GM10248 (cell line): ENCODE measurements around the gene KRTAP10-2.
"Not testable (repeated sequence)": the region's sequence is repeated elsewhere in the genome, so short reads cannot be mapped to it uniquely, and the experiment has no call there.

Experiments used
- CTCF ChIA-PET: fragments of 300-600 bp; sonication (Branson Sonifier 250); formaldehyde crosslinking; extraction: SDS; loops from one replicate; lab custom pipeline; 2021; ENCODE audit warnings: antibody characterized with exemption; lab: Yijun Ruan, JAX
- POLR2A ChIA-PET: fragments of 350-650 bp; sonication (Branson Sonifier 250); formaldehyde crosslinking; extraction: SDS; loops from one replicate; lab custom pipeline; 2020; ENCODE audit warnings: antibody characterized with exemption; lab: Yijun Ruan, JAX
- DNase-seq: peaks from one replicate; pipeline ENCODE4 v3.0.0; 2012; ENCODE audit errors: extremely low spot score
- CTCF ChIP-seq: IDR thresholded peaks from 2 replicates; pipeline ENCODE4 v1.5.1; 2012; ENCODE audit warnings: mild to moderate bottlenecking, low read depth; ENCODE audit errors: extremely low read depth, missing control alignments, control extremely low read depth

KRTAP10-2 gene, protein sequence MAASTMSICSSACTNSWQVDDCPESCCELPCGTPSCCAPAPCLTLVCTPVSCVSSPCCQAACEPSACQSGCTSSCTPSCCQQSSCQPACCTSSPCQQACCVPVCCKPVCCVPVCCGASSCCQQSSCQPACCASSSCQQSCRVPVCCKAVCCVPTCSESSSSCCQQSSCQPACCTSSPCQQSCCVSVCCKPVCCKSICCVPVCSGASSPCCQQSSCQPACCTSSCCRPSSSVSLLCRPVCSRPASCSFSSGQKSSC

GRCh38 chr21:44551340-44551961, at the start of gene KRTAP10-2:
TSS of gene KRTAP10-2 (minus strand) at chr21:44551505. CDS start at chr21:44551458, 47 bp downstream.
- CTCF ChIA-PET: no interaction called here
- POLR2A ChIA-PET: no interaction called here
- TF ChIP-seq CTCF: no peak
- DNase-seq: no peak

DNA sequence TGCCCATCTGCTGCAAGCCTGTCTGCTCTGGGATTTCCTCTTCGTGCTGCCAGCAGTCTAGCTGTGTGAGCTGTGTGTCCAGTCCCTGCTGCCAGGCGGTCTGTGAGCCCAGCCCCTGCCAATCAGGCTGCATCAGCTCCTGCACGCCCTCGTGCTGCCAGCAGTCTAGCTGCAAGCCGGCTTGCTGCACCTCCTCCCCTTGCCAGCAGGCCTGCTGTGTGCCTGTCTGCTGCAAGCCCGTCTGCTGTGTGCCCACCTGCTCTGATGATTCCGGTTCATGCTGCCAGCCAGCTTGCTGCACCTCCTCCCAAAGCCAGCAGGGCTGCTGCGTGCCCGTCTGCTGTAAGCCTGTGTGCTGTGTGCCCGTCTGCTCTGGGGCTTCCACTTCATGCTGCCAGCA, 49.8 kb upstream of the KRTAP10-2 start:
- CTCF ChIA-PET, DNase-seq, POLR2A ChIA-PET: not testable (repeated sequence)

GRCh38 chr21:44600118-44600978, 49.0 kb upstream of the KRTAP10-2 start, which contains the start of gene KRTAP10-7:
TSS of gene KRTAP10-7 (plus strand) at chr21:44600597. CDS start at chr21:44600622, 25 bp downstream.
- POLR2A ChIA-PET, CTCF ChIA-PET, DNase-seq: not testable (repeated sequence)

- POLR2A ChIA-PET: no interaction called here
- no peak for TF ChIP-seq CTCF
- CTCF ChIA-PET: no interaction called here
- no peak for DNase-seq
These were observed 48.1 kb upstream of the KRTAP10-2 start for GRCh38 chr21:44599264-44600029.

- no peak for DNase-seq
- ChIA-PET POLR2A (no interaction called here), CTCF (no interaction called here)
- TF ChIP-seq CTCF: no peak
These were observed 46.8 kb upstream of the KRTAP10-2 start for GRCh38 chr21:44598061-44598460.

DNA sequence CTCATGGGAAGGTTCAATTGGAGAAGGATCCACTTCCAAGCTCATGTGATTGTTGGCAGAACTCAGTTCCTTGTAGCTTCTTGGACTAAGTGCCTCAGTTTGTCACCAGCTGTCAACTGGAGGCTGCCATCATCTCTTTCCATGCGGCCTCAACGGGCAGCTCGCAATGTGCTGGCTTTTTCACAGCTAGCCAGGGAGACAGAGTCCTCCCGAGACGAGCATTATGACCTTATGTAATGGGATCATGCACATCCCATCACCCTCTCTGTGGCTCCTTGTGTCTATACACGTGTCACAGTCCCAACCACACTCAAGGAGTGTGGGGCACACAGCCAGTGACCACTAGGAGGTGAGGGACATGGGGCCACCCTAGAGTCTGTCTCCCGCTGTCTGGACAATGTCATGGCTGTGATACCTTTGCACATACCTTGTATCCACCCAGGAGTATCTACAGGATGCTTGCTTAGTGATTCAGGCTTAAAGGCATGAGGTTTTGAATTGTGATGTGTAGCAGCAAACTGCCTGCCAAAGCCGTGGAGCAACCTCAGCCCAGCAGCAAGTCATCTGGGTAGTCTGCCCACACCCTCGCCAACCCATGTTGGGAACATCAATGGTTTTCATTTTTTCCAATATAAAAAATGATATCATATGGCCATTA, 44.9 kb upstream of the KRTAP10-2 start:
- POLR2A ChIA-PET: no interaction called here
- no peak for TF ChIP-seq CTCF
- CTCF ChIA-PET: interaction anchor here (0.7 kb wide), 1 partner anchor 12 kb away, joined by 3 read pairs; no protein-coding TSS in a partner anchor
- no peak for DNase-seq
